Measurements from ENCODE around the gene TMPRSS2.
A peak's percentile ranks its signal among the peaks of the same experiment; 100 is the strongest.

TMPRSS2 gene

DNA sequence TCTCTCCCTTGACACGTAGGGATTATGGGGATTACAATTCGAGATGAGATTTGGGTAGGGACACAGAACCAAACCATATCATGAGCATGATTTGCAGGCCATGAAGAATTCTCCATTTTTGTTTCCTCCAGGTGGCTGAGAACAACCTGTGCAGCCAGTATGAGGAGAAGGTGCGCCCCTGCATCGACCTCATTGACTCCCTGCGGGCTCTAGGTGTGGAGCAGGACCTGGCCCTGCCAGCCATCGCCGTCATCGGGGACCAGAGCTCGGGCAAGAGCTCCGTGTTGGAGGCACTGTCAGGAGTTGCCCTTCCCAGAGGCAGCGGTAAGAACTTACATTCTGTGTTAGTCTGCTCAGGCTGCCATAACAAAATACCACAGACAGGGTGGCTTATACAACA is 72.3 kb downstream of the TMPRSS2 start:
- H3K9me3 Mint-ChIP-seq, result no peaks in the 10 kb centered on the region

DNA sequence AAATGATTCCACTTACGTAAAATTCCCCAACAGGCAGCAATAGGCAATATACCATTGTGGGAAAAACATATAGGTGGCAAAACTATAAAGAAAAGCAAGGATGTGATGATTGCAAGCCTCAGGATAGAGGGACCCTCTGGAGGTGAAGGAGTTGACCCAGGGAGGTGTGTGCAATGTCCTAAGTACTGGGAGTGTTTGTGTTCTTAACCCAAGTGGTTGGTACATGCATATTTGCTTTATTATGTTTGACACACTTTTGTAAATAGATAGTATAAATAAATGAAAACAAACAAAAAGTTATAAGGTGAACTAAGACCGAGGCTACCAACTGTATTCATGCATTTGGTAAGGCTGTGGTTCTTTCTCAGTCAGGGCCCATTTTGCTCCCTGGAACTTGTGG is 74.4 kb downstream of the TMPRSS2 start:
- DNase-seq (ENCODE audit: low spot score in 2 of 2), result no peak
- H3K27ac Mint-ChIP-seq (ENCODE audit: low read depth), result no peak overlapping the region
- H3K36me3 Mint-ChIP-seq (ENCODE audit: insufficient read depth), result peaks cover 38% of the 10 kb centered on the region
- ATAC-seq (replicated peaks; ENCODE audit: extremely low read depth, poor library complexity, severe bottlenecking), result no peak
- peaks cover 22% of the 10 kb centered on the region for H3K4me1 Mint-ChIP-seq
- no peaks in the 10 kb centered on the region for H3K9me3 Mint-ChIP-seq
- H3K4me3 Mint-ChIP-seq, result no peak overlapping the region
- H3K27me3 Mint-ChIP-seq, result no peaks in the 10 kb centered on the region

More for the DNA sequence above, 72.3 kb downstream of the TMPRSS2 start:
- H3K27me3 Mint-ChIP-seq, result no peaks in the 10 kb centered on the region
- no peak overlapping the region for H3K4me3 Mint-ChIP-seq
- no peak for ATAC-seq (replicated peaks; ENCODE audit: extremely low read depth, poor library complexity, severe bottlenecking)
- H3K27ac Mint-ChIP-seq (ENCODE audit: low read depth), result no peak overlapping the region
- H3K36me3 Mint-ChIP-seq (ENCODE audit: insufficient read depth), result peaks cover 46% of the 10 kb centered on the region
- DNase-seq (ENCODE audit: low spot score in 2 of 2), result peak in 1 of 2 donors; percentile 1
- H3K4me1 Mint-ChIP-seq, result peaks cover 15% of the 10 kb centered on the region

DNA sequence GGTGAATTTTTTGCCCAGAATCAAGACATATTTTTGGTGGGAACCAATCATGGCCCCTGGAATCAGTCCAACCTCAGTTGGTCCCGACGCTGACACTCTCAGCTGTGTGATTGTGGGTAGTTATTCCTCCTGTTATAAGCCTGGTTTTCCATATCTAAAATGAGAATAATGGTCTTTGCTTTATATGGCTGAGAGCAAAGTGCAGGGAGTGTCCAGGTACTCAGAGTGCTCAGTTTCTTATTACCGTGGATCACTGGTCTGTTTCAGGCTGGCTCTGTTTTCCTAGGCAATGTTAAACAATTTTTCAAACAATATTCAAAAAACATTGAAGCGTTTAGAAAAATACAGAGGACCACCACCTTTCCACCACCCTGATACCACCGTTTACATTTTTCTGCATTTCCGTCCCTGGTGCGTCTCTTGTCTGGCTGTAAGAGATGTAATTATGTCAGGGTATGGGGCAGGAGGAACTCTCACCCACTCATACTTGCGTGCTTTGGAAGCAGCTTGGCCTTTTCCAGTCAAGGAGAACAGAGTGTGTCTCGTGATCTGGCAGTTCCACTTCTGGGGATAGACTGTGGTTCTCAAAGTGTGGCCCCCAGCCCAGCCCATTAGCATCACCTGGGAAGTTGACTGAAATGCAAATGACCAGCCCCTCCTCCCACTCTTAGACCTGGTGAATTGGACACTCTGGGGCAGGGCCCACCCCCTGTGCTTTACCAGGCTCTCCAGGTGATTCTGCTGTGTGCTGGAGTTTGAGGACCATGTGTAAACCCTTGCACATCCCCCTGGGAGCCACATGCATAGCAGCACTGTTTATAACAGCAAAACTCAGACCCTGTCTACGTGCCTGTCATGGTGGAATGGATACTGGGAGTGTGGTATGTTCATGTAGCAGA is 75.1 kb downstream of the TMPRSS2 start:
- no peak overlapping the region for H3K27ac Mint-ChIP-seq (ENCODE audit: low read depth)
- H3K36me3 Mint-ChIP-seq (ENCODE audit: insufficient read depth), result peaks cover 32% of the 10 kb centered on the region
- no peaks in the 10 kb centered on the region for H3K9me3 Mint-ChIP-seq
- peaks cover 28% of the 10 kb centered on the region for H3K4me1 Mint-ChIP-seq
- ATAC-seq (replicated peaks; ENCODE audit: extremely low read depth, poor library complexity, severe bottlenecking) (no peak), DNase-seq (ENCODE audit: low spot score in 2 of 2) (no peak)
- no peak overlapping the region for H3K4me3 Mint-ChIP-seq
- H3K27me3 Mint-ChIP-seq, result no peaks in the 10 kb centered on the region

DNA sequence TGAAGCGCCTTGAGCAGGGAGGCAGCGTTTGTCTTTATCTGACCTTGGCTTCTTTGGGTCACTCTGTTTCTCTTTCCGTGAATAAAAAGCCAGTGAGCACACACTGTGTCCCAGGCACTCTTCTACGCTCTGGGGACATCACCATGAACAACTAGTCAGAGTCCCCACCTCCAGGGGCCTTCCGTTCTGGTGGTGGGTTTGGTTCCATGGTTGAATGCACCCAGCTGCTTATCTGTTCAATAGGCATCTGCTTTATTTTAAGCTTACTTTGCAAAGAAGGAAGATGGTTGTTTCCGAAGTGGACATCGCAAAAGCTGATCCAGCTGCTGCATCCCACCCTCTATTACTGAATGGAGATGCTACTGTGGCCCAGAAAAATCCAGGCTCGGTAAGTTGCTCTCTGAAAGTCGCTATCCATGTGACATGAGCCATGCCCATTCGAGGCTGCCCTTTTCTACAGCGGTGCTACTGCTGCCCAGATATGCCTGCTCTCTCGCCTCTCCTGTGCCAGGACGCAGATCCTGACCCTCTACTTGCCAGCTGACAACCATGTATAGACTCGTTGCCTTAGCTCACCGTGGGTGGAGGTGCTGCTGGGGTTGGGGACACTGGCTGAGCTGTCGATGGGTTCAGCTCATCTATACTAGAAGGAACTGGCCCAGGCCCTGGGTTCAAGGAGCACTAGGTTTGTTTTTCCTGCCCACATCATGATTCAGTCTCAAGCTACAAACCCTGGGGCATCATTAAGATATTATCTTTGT is 76.0 kb downstream of the TMPRSS2 start:
- Mint-ChIP-seq H3K27me3 (no peaks in the 10 kb centered on the region), H3K4me1 (peaks cover 28% of the 10 kb centered on the region), H3K36me3 (ENCODE audit: insufficient read depth) (peaks cover 32% of the 10 kb centered on the region), H3K4me3 (no peak overlapping the region), H3K27ac (ENCODE audit: low read depth) (no peak overlapping the region), H3K9me3 (no peaks in the 10 kb centered on the region)
- ATAC-seq (replicated peaks; ENCODE audit: extremely low read depth, poor library complexity, severe bottlenecking), result no peak
- DNase-seq (ENCODE audit: low spot score in 2 of 2), result no peak

DNA sequence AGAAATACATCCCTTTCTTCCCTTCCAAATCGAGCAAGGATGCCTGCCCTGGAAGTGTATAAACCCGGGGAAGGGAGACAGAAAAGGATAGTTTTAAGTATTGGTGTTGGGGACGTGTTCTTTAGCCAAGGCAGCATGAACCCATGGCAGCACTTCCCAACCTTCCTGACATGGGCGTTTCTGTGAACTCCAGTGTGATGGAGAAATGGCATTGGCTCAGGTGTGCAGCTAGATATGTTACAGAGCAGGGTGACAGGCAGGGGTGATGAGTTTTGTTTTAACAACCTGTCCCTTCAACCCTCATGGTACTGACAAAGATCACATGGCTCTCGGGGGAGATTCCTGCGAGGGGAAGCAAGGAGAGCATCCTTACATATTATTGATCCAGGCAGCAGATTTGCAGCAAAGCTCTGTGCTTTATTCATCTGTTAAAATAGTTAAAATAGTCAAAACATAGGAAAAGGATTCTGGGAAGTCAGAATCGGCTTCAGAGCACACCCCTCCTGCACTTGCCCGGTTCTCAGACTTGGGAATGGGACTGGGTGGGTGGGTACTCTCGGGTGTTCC is 78.0 kb downstream of the TMPRSS2 start:
- Mint-ChIP-seq H3K27ac (ENCODE audit: low read depth) (no peak overlapping the region), H3K4me1 (peaks cover 22% of the 10 kb centered on the region), H3K9me3 (no peaks in the 10 kb centered on the region), H3K36me3 (ENCODE audit: insufficient read depth) (peaks cover 23% of the 10 kb centered on the region), H3K4me3 (no peak overlapping the region), H3K27me3 (no peaks in the 10 kb centered on the region)
- DNase-seq (ENCODE audit: low spot score in 2 of 2) (no peak), ATAC-seq (replicated peaks; ENCODE audit: extremely low read depth, poor library complexity, severe bottlenecking) (no peak)

DNA sequence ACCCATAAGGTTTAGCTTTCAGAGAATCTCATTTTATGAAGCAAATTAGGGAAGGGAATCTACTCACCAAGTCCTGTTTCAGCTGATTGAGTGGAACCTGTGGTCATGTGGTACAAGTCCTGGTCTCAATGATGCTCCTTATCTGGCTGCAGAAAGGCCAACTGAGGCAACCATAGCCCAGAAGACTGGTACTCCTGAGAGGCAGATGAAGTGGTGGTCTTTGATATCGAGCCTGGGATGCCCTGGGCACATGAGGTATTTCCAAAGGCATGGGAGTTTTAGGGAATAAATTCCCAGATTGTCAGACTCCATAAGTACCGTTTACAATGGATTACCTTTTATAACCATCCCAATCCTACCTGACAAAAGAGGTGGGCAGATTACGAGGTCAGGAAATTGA is 78.7 kb downstream of the TMPRSS2 start:
- no peaks in the 10 kb centered on the region for H3K27me3 Mint-ChIP-seq
- no peaks in the 10 kb centered on the region for H3K9me3 Mint-ChIP-seq
- no peak overlapping the region for H3K27ac Mint-ChIP-seq (ENCODE audit: low read depth)
- DNase-seq (ENCODE audit: low spot score in 2 of 2) (no peak), ATAC-seq (replicated peaks; ENCODE audit: extremely low read depth, poor library complexity, severe bottlenecking) (no peak)
- no peak overlapping the region for H3K4me3 Mint-ChIP-seq
- H3K4me1 Mint-ChIP-seq, result peaks cover 22% of the 10 kb centered on the region
- peaks cover 20% of the 10 kb centered on the region for H3K36me3 Mint-ChIP-seq (ENCODE audit: insufficient read depth)

DNA sequence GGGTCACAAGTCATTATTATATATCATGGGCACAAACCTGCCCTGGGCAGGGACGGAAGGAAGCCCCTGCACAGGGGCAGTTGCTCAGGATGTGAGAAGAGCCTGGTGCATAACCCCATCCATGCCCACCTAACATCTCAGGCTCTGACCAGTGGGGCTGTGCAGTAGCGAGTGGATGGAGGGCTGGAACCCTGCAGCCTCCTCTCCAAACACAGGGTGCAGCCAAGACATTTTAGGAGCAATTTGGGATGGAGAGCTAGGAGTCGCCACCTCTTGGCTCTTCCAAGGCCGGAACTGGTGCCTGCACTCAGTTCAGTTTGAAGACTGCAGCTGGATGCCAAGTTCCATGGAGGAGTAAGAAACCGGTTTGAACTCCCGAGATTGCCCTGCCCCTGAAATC is 79.1 kb downstream of the TMPRSS2 start:
- H3K27me3 Mint-ChIP-seq, result no peaks in the 10 kb centered on the region
- no peak for ATAC-seq (replicated peaks; ENCODE audit: extremely low read depth, poor library complexity, severe bottlenecking)
- peaks cover 18% of the 10 kb centered on the region for H3K36me3 Mint-ChIP-seq (ENCODE audit: insufficient read depth)
- H3K9me3 Mint-ChIP-seq, result no peaks in the 10 kb centered on the region
- peaks cover 24% of the 10 kb centered on the region for H3K4me1 Mint-ChIP-seq
- H3K4me3 Mint-ChIP-seq, result peak overlapping the region; percentile 89
- no peak overlapping the region for H3K27ac Mint-ChIP-seq (ENCODE audit: low read depth)
- DNase-seq (ENCODE audit: low spot score in 2 of 2), result no peak

DNA sequence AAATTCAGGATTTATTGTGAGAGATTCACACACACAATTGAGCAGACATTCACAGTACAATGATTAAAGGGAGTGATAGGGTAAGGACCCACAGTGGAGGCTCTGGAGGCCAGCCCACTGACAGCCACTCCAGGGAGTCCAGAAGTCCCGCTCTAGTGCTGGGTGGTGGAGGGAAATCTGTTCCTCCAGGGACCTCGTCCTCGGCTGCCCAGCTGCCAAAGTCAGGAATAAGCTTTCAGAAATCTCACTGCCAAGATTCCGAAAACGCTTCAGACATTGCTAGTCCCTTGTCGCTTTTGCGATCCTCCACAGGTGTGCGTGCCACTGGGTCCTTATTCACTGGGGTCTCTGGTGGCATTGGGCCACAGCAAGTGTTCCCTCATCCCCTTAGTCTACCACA is 79.6 kb downstream of the TMPRSS2 start:
- no peak for DNase-seq (ENCODE audit: low spot score in 2 of 2)
- peak overlapping the region; percentile 89 for H3K4me3 Mint-ChIP-seq
- peaks cover 26% of the 10 kb centered on the region for H3K4me1 Mint-ChIP-seq

DNA sequence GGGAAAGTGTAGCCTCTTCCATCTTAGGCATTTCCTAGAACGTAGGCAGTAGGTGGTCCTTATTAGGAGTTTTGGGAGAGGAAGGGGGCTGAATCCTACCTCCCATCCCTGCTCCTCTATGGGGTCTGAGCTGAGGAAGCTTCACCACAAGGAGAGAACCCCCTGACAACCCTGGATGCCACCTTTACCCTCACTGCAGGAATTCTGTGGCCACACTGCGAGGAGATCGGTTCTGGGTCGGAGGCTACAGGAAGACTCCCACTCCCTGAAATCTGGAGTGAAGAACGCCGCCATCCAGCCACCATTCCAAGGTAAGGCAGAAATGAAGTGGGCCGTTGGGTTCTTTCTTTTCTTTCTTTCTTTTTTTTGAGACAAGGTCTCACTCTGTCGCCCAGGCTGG is 80.4 kb downstream of the TMPRSS2 start:
- DNase-seq (ENCODE audit: low spot score in 2 of 2) (no peak), ATAC-seq (replicated peaks; ENCODE audit: extremely low read depth, poor library complexity, severe bottlenecking) (no peak)
- H3K9me3 Mint-ChIP-seq, result no peaks in the 10 kb centered on the region
- no peaks in the 10 kb centered on the region for H3K27me3 Mint-ChIP-seq
- H3K4me3 Mint-ChIP-seq, result peak overlapping the region; percentile 89
- H3K4me1 Mint-ChIP-seq, result peaks cover 20% of the 10 kb centered on the region
- peaks cover 10% of the 10 kb centered on the region for H3K36me3 Mint-ChIP-seq (ENCODE audit: insufficient read depth)
- peak overlapping the region; percentile 95 for H3K27ac Mint-ChIP-seq (ENCODE audit: low read depth)

More for the DNA sequence above, 79.6 kb downstream of the TMPRSS2 start:
- no peaks in the 10 kb centered on the region for H3K9me3 Mint-ChIP-seq
- ATAC-seq (replicated peaks; ENCODE audit: extremely low read depth, poor library complexity, severe bottlenecking), result no peak
- H3K27me3 Mint-ChIP-seq, result no peaks in the 10 kb centered on the region
- H3K36me3 Mint-ChIP-seq (ENCODE audit: insufficient read depth), result peaks cover 14% of the 10 kb centered on the region
- H3K27ac Mint-ChIP-seq (ENCODE audit: low read depth), result no peak overlapping the region

DNA sequence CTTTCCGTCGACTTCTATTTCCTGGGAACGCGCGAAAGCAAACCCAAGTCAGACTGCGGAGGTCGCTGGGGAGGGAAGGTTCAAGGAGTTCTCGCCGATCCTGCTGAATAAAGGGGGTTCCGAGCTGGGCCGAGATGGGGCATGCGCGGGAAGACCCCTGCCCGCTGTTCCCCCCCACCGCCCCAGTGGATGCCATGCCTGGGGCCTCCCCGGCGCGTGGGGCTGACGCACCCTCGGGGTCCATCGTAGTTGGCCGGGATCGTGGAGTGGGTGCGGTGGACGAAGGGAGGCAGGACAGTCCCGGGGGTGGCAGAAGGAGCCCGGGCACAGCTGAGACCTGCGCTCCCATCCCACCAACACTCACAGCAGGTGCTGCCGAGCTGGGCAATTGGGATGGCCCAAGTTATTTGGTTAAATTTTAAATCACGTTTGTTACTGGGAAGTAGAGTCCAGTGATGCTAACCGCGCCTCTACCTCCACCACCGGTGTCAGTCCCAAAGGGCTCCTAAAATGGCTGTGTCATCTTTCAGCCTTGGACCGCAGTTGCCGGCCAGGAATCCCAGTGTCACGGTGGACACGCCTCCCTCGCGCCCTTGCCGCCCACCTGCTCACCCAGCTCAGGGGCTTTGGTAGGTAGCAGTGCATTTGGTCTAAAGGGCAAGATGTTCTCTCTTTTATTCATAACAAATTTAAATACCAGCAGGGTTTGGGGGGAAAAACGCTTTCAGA is 81.1 kb downstream of the TMPRSS2 start:
- peak overlapping the region; percentile 95 for H3K27ac Mint-ChIP-seq (ENCODE audit: low read depth)
- no peaks in the 10 kb centered on the region for H3K27me3 Mint-ChIP-seq
- H3K9me3 Mint-ChIP-seq, result no peaks in the 10 kb centered on the region
- ATAC-seq (replicated peaks; ENCODE audit: extremely low read depth, poor library complexity, severe bottlenecking) (no peak), DNase-seq (ENCODE audit: low spot score in 2 of 2) (no peak)
- peaks cover 6% of the 10 kb centered on the region for H3K36me3 Mint-ChIP-seq (ENCODE audit: insufficient read depth)
- H3K4me3 Mint-ChIP-seq, result peak overlapping the region; percentile 89
- H3K4me1 Mint-ChIP-seq, result peaks cover 20% of the 10 kb centered on the region

DNA sequence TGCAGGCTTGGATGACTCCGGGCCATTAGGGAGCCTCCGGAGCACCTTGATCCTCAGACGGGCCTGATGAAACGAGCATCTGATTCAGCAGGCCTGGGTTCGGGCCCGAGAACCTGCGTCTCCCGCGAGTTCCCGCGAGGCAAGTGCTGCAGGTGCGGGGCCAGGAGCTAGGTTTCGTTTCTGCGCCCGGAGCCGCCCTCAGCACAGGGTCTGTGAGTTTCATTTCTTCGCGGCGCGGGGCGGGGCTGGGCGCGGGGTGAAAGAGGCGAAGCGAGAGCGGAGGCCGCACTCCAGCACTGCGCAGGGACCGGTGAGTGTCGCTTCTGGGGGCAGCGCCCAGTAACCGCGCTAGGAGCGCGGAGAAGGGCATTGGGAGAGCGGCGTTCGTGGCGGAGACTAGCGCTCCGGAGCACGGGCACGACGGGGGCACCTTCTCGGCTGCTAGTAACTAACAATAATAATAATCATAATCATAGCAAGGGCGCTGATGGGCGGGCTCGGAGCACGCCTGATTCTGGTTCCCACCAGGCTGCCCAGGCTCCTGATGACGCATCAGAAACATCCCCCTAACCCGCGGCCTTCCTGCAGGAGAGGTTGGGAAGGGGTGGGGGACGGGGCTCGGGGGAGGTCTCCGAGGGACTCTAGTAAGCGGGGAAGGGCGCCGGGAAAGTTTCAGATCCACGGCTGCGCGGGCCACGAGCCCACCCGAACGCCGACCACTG is 81.8 kb downstream of the TMPRSS2 start, which contains the start of gene MX1:
Gene MX1 (plus strand): TSS at position 286 of the 722 bp plus-strand sequence. CDS start 5,832 bp downstream, outside the sequence.
- no peaks in the 10 kb centered on the region for H3K27me3 Mint-ChIP-seq
- peaks cover 5% of the 10 kb centered on the region for H3K36me3 Mint-ChIP-seq (ENCODE audit: insufficient read depth)
- H3K9me3 Mint-ChIP-seq, result no peaks in the 10 kb centered on the region
- peak within 1 kb of the TSS; percentile 95 for H3K27ac Mint-ChIP-seq (ENCODE audit: low read depth)
- peak within 1 kb of the TSS; percentile 89 for H3K4me3 Mint-ChIP-seq
- peaks cover 20% of the 10 kb centered on the region for H3K4me1 Mint-ChIP-seq
- peak; percentile 69 to 77 for DNase-seq (ENCODE audit: low spot score in 2 of 2)
- ATAC-seq (replicated peaks; ENCODE audit: extremely low read depth, poor library complexity, severe bottlenecking), result peak; percentile 98
